GM13977 (cell line): ENCODE data around the gene POGLUT2.

Experiments
- DNase-seq: peaks from one replicate; pipeline ENCODE4 v3.0.0; 2012; ENCODE audit warnings: low spot score
- CTCF ChIP-seq: IDR thresholded peaks from 2 replicates; pipeline ENCODE4 v1.5.1; 2012; ENCODE audit warnings: mild to moderate bottlenecking, control low read depth; ENCODE audit not compliant: insufficient read depth; ENCODE audit errors: extremely low read depth, missing control alignments
- in situ Hi-C: fragments of 300-500 bp; cut with MboI; formaldehyde crosslinking; loops from one replicate; pipeline ENCODE4 v1.12.0; 2022; ENCODE audit warnings: low sequenced_read_pairs, low pct_unique_long_range_greater_than_20kb, mixed read lengths, inconsistent platforms; ENCODE audit not compliant: unreplicated experiment

The POGLUT2 gene

GRCh38 chr13:102814025-102814607 is 15.3 kb upstream of the POGLUT2 start:
- DNase-seq, result no peak
- no peak for TF ChIP-seq CTCF
- in situ Hi-C loops, result no loop called here

GRCh38 chr13:102812611-102813287 is 14.0 kb upstream of the POGLUT2 start:
- no peak for TF ChIP-seq CTCF
- in situ Hi-C loops, result no loop called here
- no peak for DNase-seq

GRCh38 chr13:102807699-102808098 is 8.9 kb upstream of the POGLUT2 start:
- DNase-seq, result no peak
- TF ChIP-seq CTCF, result no peak
- in situ Hi-C loops, result no loop called here

GRCh38 chr13:102805680-102806079 is 6.9 kb upstream of the POGLUT2 start:
- in situ Hi-C loops, result no loop called here
- DNase-seq, result no peak
- no peak for TF ChIP-seq CTCF

GRCh38 chr13:102800145-102801041 is 1.6 kb upstream of the POGLUT2 start:
- peak; percentile 93 for DNase-seq
- in situ Hi-C loops, result no loop called here
- peak; percentile 94 for TF ChIP-seq CTCF

GRCh38 chr13:102799426-102800144 is 809 bp upstream of the POGLUT2 start:
- peak; percentile 55 for DNase-seq
- no peak for TF ChIP-seq CTCF
- in situ Hi-C loops, result no loop called here
